ENCODE measurements around the gene PANK4.

PANK4 gene

GRCh38 chr1:2496746-2497145, 29.6 kb downstream of the PANK4 start:
- no peak for DNase-seq
- Mint-ChIP-seq H3K27me3 (ENCODE audit: low read depth, poor library complexity) (peaks cover 8% of the 10 kb centered on the region), H3K4me3 (no peak overlapping the region), H3K9me3 (no peaks in the 10 kb centered on the region), H3K36me3 (ENCODE audit: low read depth) (no peaks in the 10 kb centered on the region), H3K27ac (no peak overlapping the region), H3K4me1 (peaks cover 17% of the 10 kb centered on the region)
- TF ChIP-seq CTCF (IDR thresholded peaks at IDR 0.05): no peak

DNA sequence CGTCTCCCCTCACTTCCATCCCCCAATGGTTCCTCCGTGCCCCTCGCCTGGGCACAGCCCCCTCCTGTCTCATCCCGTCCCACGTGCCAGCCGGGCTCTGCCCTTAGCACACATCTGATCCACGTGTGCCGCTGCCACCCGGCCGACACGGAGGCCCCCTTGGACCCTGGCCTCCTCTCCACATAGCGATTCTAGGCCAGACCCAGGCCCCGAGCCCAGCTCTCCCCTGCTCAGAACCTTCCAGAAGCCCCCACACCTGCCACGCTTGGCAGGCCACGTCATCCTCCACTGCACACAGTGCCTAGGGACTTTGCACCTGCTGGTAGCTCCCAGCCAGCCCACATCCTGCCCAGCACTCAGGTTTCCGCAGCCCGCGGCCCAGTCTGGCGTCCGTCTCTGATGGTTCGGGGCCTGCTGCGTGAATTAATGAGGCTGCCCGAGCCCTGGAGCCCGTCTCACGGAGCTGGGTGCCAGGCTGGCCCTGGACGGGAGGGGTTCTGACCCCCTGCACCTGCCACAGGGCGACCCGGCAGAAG, 30.2 kb downstream of the PANK4 start:
- no peak overlapping the region for H3K27ac Mint-ChIP-seq
- no peaks in the 10 kb centered on the region for H3K9me3 Mint-ChIP-seq
- H3K4me1 Mint-ChIP-seq: peaks cover 17% of the 10 kb centered on the region
- no peaks in the 10 kb centered on the region for H3K36me3 Mint-ChIP-seq (ENCODE audit: low read depth)
- TF ChIP-seq CTCF (IDR thresholded peaks at IDR 0.05): no peak
- no peak for DNase-seq
- H3K27me3 Mint-ChIP-seq (ENCODE audit: low read depth, poor library complexity): peaks cover 8% of the 10 kb centered on the region
- no peak overlapping the region for H3K4me3 Mint-ChIP-seq

- no peak overlapping the region for H3K4me3 Mint-ChIP-seq
- no peak for TF ChIP-seq CTCF (IDR thresholded peaks at IDR 0.05)
- H3K4me1 Mint-ChIP-seq: peaks cover 17% of the 10 kb centered on the region
- H3K27ac Mint-ChIP-seq: no peak overlapping the region
- no peaks in the 10 kb centered on the region for H3K36me3 Mint-ChIP-seq (ENCODE audit: low read depth)
- H3K27me3 Mint-ChIP-seq (ENCODE audit: low read depth, poor library complexity): peaks cover 8% of the 10 kb centered on the region
- DNase-seq: no peak
- H3K9me3 Mint-ChIP-seq: no peaks in the 10 kb centered on the region
These were observed 30.9 kb downstream of the PANK4 start for GRCh38 chr1:2495546-2495945.

DNA sequence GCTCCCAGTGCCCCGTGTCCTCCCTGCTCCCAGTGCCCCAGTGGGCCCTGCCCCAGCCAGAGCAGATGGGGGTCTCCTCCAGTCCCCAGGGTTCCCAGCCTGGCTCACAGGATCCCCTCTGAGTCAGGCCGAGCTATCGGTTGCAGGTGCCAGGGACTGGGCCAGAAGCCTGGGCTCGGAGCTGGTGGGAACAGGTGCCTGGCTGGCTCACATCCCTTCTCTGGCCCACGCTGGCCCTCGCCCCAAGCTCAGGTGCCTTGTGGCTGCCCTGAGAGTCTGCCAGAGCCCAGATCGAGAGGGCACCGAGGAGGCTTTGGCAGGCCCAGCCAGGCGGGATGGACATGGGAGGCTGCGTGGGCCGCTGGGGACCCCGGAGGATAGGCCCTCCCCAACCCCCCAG, 31.4 kb downstream of the PANK4 start:
- Mint-ChIP-seq H3K27me3 (ENCODE audit: low read depth, poor library complexity) (peaks cover 8% of the 10 kb centered on the region), H3K4me1 (peaks cover 17% of the 10 kb centered on the region), H3K4me3 (no peak overlapping the region), H3K36me3 (ENCODE audit: low read depth) (no peaks in the 10 kb centered on the region), H3K27ac (no peak overlapping the region), H3K9me3 (no peaks in the 10 kb centered on the region)
- no peak for TF ChIP-seq CTCF (IDR thresholded peaks at IDR 0.05)
- no peak for DNase-seq

DNA sequence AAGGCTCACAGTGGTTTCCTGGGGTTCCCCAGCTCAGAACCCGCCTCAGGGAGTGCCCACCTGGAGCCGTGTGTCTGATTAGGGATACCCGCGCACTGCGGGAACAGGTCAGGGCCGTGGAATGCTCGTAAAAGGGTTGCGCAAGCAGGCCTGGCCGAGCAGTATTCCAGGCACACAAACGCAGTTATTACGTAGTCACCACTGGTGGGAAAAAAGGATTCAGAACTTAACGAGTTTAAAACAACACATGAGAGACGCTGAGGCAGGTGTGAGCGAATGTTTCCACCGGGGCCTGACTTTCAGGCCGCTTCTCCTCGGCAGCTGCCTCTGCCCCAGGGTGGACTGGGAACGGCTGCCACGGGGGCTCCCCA, 32.1 kb downstream of the PANK4 start:
- TF ChIP-seq CTCF (IDR thresholded peaks at IDR 0.05): no peak
- H3K36me3 Mint-ChIP-seq (ENCODE audit: low read depth): no peaks in the 10 kb centered on the region
- H3K4me3 Mint-ChIP-seq: no peak overlapping the region
- H3K9me3 Mint-ChIP-seq: peaks cover 4% of the 10 kb centered on the region
- H3K4me1 Mint-ChIP-seq: peaks cover 17% of the 10 kb centered on the region
- DNase-seq: no peak
- peaks cover 8% of the 10 kb centered on the region for H3K27me3 Mint-ChIP-seq (ENCODE audit: low read depth, poor library complexity)
- peak overlapping the region; percentile 42 for H3K27ac Mint-ChIP-seq

- TF ChIP-seq CTCF (IDR thresholded peaks at IDR 0.05): no peak
- DNase-seq: no peak
- Mint-ChIP-seq H3K4me1 (peaks cover 17% of the 10 kb centered on the region), H3K4me3 (no peak overlapping the region), H3K27me3 (ENCODE audit: low read depth, poor library complexity) (peaks cover 8% of the 10 kb centered on the region), H3K36me3 (ENCODE audit: low read depth) (no peaks in the 10 kb centered on the region), H3K9me3 (peaks cover 9% of the 10 kb centered on the region), H3K27ac (no peak overlapping the region)
These were observed 32.6 kb downstream of the PANK4 start for GRCh38 chr1:2493691-2494322.
